Measurements from ENCODE around the gene AGTR2.
"Not testable (repeated sequence)": the region's sequence is repeated elsewhere in the genome, so short reads cannot be mapped to it uniquely, and the experiment has no call there.

The AGTR2 gene, protein sequence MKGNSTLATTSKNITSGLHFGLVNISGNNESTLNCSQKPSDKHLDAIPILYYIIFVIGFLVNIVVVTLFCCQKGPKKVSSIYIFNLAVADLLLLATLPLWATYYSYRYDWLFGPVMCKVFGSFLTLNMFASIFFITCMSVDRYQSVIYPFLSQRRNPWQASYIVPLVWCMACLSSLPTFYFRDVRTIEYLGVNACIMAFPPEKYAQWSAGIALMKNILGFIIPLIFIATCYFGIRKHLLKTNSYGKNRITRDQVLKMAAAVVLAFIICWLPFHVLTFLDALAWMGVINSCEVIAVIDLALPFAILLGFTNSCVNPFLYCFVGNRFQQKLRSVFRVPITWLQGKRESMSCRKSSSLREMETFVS

DNA sequence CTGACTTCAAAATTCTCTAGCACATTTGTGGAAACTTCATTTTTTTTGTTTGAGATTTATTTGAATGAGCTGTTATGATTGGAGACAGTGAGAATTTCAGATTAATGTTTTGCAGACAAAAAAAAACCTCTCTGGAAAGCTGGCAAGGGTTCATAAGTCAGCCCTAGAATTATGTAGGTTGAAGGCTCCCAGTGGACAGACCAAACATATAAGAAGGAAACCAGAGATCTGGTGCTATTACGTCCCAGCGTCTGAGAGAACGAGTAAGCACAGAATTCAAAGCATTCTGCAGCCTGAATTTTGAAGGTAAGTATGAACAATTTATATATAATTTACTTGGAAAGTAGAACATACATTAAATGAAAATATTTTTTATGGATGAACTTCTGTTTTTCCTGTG lies at the start of gene AGTR2:
AGTR2 (plus strand) TSS at position 234 of the 400 bp plus-strand sequence. CDS start 1,537 bp downstream, outside the sequence.
- H3K27me3 ChIP-seq (ENCODE audit: insufficient read depth, low read length): no peaks in the 10 kb centered on the region
- no peak within 1 kb of the TSS for H3K27ac ChIP-seq (ENCODE audit: low read length)
- H3K9me3 ChIP-seq (ENCODE audit: insufficient read depth, low read depth, low read length): no peaks in the 10 kb centered on the region
- no peak within 1 kb of the TSS for H3K9ac ChIP-seq (ENCODE audit: low read depth, low read length)
- H3K36me3 ChIP-seq (ENCODE audit: insufficient read depth, low read depth, low read length): no peaks in the 10 kb centered on the region
- H3K4me1 ChIP-seq (ENCODE audit: insufficient read depth, low read length): no peaks in the 10 kb centered on the region
- no peak within 1 kb of the TSS for H3K4me3 ChIP-seq (ENCODE audit: low read length)

DNA sequence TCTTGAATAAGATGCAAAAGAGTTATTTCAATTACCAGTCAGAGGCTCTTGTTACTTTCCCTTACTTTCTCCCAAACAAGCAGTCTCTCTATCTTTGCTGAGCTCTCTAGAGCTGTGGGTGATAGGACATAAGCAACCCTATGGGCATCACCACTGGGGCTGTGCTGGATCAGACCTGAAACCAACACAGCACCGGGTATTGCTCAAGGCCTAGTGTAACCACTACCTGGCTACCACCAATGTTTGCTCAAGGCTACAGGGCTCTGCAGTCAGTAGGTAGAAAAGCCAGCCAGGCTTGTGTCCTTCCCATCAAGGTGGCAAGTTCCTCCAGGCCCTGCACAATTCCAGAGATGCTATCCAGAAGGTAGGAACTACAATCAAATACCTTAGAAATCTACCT lies 35.3 kb upstream of the AGTR2 start:
- Histone ChIP-seq H3K36me3 (ENCODE audit: insufficient read depth, low read depth, low read length) (no peaks in the 10 kb centered on the region), H3K27me3 (ENCODE audit: insufficient read depth, low read length) (no peaks in the 10 kb centered on the region), H3K9me3 (ENCODE audit: insufficient read depth, low read depth, low read length) (no peaks in the 10 kb centered on the region), H3K9ac (ENCODE audit: low read depth, low read length) (no peak overlapping the region), H3K4me3 (ENCODE audit: low read length) (no peak overlapping the region), H3K27ac (ENCODE audit: low read length) (no peak overlapping the region), H3K4me1 (ENCODE audit: insufficient read depth, low read length) (no peaks in the 10 kb centered on the region)

DNA sequence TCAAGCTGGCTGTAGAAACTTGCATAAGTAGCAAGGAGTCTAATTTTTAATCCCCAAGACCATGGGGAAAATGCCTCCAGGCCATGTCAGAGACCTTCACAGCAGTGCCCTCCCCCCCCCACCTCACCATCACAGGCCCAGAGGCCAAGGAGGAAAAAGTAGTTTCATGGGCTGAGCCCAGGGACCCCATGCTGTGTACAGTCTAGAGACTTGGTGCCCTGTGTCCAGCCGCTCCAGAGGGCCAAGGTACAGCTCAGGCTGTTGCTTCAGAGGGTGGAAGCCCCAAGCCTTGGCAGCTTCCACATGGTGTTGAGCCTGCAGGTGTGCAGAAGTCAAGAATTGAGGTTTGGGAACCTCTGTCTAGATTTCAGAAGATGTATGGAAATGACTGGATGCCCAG lies 29.3 kb upstream of the AGTR2 start:
- not testable (repeated sequence) for H3K9me3 ChIP-seq (ENCODE audit: insufficient read depth, low read depth, low read length); H3K4me1 ChIP-seq (ENCODE audit: insufficient read depth, low read length); H3K9ac ChIP-seq (ENCODE audit: low read depth, low read length); H3K27me3 ChIP-seq (ENCODE audit: insufficient read depth, low read length); H3K36me3 ChIP-seq (ENCODE audit: insufficient read depth, low read depth, low read length); H3K27ac ChIP-seq (ENCODE audit: low read length); H3K4me3 ChIP-seq (ENCODE audit: low read length)

DNA sequence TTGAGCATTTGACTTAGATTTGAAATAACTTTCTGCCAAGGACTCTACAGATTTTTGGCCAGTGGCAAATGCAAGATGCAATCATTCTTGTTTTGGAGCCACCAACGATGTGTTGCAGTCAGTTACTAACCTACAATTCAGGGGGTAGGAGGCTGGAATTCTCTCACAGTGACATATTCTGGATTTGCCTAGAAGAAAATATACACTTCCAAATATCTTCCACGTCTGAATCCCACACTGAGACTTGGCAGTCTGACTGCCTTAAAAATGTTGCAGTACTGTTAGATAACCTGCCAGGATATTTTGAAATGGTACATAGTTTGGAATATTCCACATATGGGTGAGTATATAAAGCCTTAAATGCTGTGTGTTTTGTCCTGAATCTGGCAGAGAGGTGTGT lies 27.6 kb upstream of the AGTR2 start:
- Histone ChIP-seq H3K9me3 (ENCODE audit: insufficient read depth, low read depth, low read length) (no peaks in the 10 kb centered on the region), H3K4me3 (ENCODE audit: low read length) (no peak overlapping the region), H3K27ac (ENCODE audit: low read length) (no peak overlapping the region), H3K27me3 (ENCODE audit: insufficient read depth, low read length) (no peaks in the 10 kb centered on the region), H3K9ac (ENCODE audit: low read depth, low read length) (no peak overlapping the region), H3K36me3 (ENCODE audit: insufficient read depth, low read depth, low read length) (no peaks in the 10 kb centered on the region), H3K4me1 (ENCODE audit: insufficient read depth, low read length) (no peaks in the 10 kb centered on the region)

DNA sequence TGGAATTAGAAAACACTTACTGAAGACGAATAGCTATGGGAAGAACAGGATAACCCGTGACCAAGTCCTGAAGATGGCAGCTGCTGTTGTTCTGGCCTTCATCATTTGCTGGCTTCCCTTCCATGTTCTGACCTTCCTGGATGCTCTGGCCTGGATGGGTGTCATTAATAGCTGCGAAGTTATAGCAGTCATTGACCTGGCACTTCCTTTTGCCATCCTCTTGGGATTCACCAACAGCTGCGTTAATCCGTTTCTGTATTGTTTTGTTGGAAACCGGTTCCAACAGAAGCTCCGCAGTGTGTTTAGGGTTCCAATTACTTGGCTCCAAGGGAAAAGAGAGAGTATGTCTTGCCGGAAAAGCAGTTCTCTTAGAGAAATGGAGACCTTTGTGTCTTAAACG lies 2.4 kb downstream of the AGTR2 start:
- Histone ChIP-seq H3K27ac (ENCODE audit: low read length) (no peak overlapping the region), H3K27me3 (ENCODE audit: insufficient read depth, low read length) (no peaks in the 10 kb centered on the region), H3K4me1 (ENCODE audit: insufficient read depth, low read length) (no peaks in the 10 kb centered on the region), H3K4me3 (ENCODE audit: low read length) (no peak overlapping the region), H3K9ac (ENCODE audit: low read depth, low read length) (no peak overlapping the region), H3K36me3 (ENCODE audit: insufficient read depth, low read depth, low read length) (no peaks in the 10 kb centered on the region), H3K9me3 (ENCODE audit: insufficient read depth, low read depth, low read length) (no peaks in the 10 kb centered on the region)

DNA sequence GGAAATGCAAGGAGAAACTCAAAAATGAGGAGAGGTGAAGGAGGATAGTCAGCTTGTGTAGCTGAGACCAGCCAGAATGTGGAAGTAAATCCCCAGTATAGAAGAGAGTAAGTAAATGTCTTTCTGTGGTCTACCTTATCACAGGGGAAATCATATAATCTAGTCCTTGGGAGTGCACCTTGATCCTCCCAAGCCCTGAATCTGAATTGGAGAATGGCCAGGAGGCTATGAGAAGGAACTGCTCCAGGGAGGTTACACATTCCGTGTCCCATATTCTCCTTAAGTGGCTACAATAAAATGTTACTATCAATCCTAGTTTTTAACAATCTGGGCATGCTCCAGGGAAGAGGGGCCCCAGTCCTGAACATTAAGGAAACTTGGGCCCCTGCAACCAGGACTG lies 10.8 kb downstream of the AGTR2 start:
- no peaks in the 10 kb centered on the region for H3K9me3 ChIP-seq (ENCODE audit: insufficient read depth, low read depth, low read length)
- no peaks in the 10 kb centered on the region for H3K36me3 ChIP-seq (ENCODE audit: insufficient read depth, low read depth, low read length)
- no peaks in the 10 kb centered on the region for H3K27me3 ChIP-seq (ENCODE audit: insufficient read depth, low read length)
- no peak overlapping the region for H3K27ac ChIP-seq (ENCODE audit: low read length)
- H3K4me1 ChIP-seq (ENCODE audit: insufficient read depth, low read length): no peaks in the 10 kb centered on the region
- H3K9ac ChIP-seq (ENCODE audit: low read depth, low read length): no peak overlapping the region
- H3K4me3 ChIP-seq (ENCODE audit: low read length): no peak overlapping the region

DNA sequence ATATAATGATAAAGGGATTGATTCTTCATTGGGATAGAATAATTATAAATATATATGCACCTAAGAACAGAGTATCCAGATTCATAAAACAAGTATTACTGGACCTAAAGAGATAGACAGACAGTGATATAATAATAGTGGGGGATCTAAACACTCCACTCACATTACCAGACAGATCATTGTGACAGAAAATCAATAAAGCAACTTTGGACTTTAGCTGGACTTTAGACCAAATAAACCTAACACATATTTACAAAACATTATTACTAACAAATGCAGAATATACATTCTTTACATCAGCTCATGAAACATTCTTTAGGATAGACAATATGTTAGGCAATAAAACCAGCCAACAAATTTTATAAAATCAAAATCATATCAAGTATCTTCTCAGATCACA lies 14.6 kb downstream of the AGTR2 start:
- Histone ChIP-seq H3K4me1 (ENCODE audit: insufficient read depth, low read length) (no peaks in the 10 kb centered on the region), H3K9me3 (ENCODE audit: insufficient read depth, low read depth, low read length) (no peaks in the 10 kb centered on the region), H3K27me3 (ENCODE audit: insufficient read depth, low read length) (no peaks in the 10 kb centered on the region), H3K36me3 (ENCODE audit: insufficient read depth, low read depth, low read length) (no peaks in the 10 kb centered on the region), H3K9ac (ENCODE audit: low read depth, low read length) (no peak overlapping the region), H3K27ac (ENCODE audit: low read length) (no peak overlapping the region), H3K4me3 (ENCODE audit: low read length) (no peak overlapping the region)

DNA sequence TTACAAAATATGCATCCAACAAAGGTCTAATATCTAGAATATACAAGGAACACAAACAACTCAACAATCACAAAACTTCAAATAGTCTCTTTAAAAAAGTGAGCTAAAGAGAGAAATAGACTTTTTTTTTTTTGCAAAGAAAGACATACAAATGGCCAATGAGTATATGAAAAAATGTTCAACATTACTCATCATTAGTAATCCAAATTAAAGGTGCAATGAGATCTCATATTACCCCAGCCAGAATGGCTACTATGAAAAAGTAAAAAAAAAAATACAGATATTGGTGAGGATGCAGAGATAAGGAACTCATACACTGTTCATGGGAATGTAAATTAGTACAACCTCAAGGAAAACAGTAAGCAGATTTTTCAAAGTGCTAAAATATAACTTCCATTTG lies 24.1 kb downstream of the AGTR2 start:
- Histone ChIP-seq H3K9me3 (ENCODE audit: insufficient read depth, low read depth, low read length) (no peaks in the 10 kb centered on the region), H3K27ac (ENCODE audit: low read length) (no peak overlapping the region), H3K4me1 (ENCODE audit: insufficient read depth, low read length) (no peaks in the 10 kb centered on the region), H3K27me3 (ENCODE audit: insufficient read depth, low read length) (no peaks in the 10 kb centered on the region), H3K9ac (ENCODE audit: low read depth, low read length) (no peak overlapping the region), H3K4me3 (ENCODE audit: low read length) (no peak overlapping the region), H3K36me3 (ENCODE audit: insufficient read depth, low read depth, low read length) (no peaks in the 10 kb centered on the region)

DNA sequence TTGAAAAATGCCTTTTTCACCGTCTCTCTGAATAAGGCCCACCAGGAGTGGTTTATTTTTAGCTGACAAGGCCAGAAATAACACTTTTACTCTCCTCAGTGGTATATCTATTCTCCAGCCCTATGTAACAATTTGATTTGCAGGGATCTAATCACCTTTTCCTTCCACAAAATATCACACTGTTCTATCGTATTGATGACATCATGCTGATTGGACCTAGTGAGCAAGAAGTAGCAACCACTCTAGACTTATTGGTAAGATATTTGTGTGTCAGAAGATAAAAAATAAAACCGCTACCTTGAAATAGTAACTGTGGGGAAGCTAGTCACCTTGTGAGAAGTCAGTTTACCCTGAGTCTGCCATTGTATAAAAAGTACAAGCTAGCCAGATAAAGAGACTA lies 27.7 kb downstream of the AGTR2 start:
- Histone ChIP-seq H3K27ac (ENCODE audit: low read length) (no peak overlapping the region), H3K9me3 (ENCODE audit: insufficient read depth, low read depth, low read length) (no peaks in the 10 kb centered on the region), H3K4me3 (ENCODE audit: low read length) (no peak overlapping the region), H3K9ac (ENCODE audit: low read depth, low read length) (no peak overlapping the region), H3K4me1 (ENCODE audit: insufficient read depth, low read length) (no peaks in the 10 kb centered on the region), H3K27me3 (ENCODE audit: insufficient read depth, low read length) (no peaks in the 10 kb centered on the region), H3K36me3 (ENCODE audit: insufficient read depth, low read depth, low read length) (no peaks in the 10 kb centered on the region)

DNA sequence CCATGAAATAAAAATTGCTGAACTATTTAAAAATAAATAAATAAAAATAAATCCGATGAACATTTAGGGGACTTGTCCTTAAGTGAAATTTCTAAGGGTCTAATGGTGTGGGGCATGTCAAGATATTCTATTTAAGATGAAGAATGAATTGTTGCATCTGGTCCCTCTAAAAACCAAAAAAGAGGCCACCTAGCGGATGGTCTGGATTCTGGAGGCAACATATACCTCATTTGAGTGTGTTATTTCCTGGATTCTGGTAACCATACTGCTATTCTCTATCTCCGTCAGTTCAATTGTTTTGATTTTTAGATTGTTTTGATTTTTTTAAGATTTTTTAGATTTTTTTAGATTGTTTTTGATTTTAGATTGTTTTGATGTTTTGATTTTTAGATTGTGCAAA lies 28.3 kb downstream of the AGTR2 start:
- no peak overlapping the region for H3K9ac ChIP-seq (ENCODE audit: low read depth, low read length)
- no peaks in the 10 kb centered on the region for H3K9me3 ChIP-seq (ENCODE audit: insufficient read depth, low read depth, low read length)
- no peaks in the 10 kb centered on the region for H3K4me1 ChIP-seq (ENCODE audit: insufficient read depth, low read length)

DNA sequence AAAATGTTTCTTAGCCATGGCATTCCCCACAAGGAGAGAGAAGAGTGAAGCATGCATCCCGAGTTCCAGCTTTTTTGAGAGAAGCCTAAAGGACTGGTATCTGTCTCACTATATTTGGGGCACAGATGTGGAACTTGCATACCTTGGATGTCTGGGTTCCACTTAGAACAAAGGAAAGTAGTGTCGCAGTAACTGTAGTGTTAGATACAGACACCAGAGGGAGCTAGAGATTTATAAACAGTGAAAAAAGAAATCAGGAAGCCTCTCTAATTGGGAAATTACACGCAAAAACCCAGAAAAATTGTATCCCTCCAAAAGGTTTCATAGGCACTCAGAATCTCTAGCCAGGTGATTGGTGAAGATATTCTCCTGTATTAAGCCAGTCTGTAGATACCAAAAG lies 34.4 kb downstream of the AGTR2 start:
- H3K27ac ChIP-seq (ENCODE audit: low read length): no peak overlapping the region
- no peaks in the 10 kb centered on the region for H3K9me3 ChIP-seq (ENCODE audit: insufficient read depth, low read depth, low read length)
- H3K27me3 ChIP-seq (ENCODE audit: insufficient read depth, low read length): no peaks in the 10 kb centered on the region
- H3K36me3 ChIP-seq (ENCODE audit: insufficient read depth, low read depth, low read length): no peaks in the 10 kb centered on the region
- no peak overlapping the region for H3K4me3 ChIP-seq (ENCODE audit: low read length)
- no peaks in the 10 kb centered on the region for H3K4me1 ChIP-seq (ENCODE audit: insufficient read depth, low read length)
- no peak overlapping the region for H3K9ac ChIP-seq (ENCODE audit: low read depth, low read length)

More for the DNA sequence above, 28.3 kb downstream of the AGTR2 start:
- Histone ChIP-seq H3K27me3 (ENCODE audit: insufficient read depth, low read length) (no peaks in the 10 kb centered on the region), H3K36me3 (ENCODE audit: insufficient read depth, low read depth, low read length) (no peaks in the 10 kb centered on the region), H3K4me3 (ENCODE audit: low read length) (no peak overlapping the region), H3K27ac (ENCODE audit: low read length) (no peak overlapping the region)

DNA sequence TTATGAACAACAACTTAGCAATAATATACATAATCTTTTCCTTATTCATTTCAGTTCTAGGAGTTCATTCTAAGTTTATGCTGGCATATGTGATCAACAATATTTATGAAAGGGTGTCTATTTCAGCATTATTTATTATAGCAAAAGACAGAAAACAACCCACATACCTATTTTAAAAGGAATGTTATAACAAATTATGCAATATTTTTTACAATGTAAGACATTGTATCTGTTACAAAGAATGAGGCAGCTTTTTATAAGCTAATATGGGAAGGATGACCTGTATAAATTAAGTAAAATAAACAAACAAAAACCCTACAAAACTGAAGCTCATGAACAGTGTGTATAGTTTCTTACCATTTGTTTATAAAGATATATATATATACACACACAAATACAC lies 42.7 kb downstream of the AGTR2 start:
- Histone ChIP-seq H3K36me3 (ENCODE audit: insufficient read depth, low read depth, low read length) (no peaks in the 10 kb centered on the region), H3K27me3 (ENCODE audit: insufficient read depth, low read length) (no peaks in the 10 kb centered on the region), H3K9ac (ENCODE audit: low read depth, low read length) (no peak overlapping the region), H3K4me3 (ENCODE audit: low read length) (no peak overlapping the region), H3K9me3 (ENCODE audit: insufficient read depth, low read depth, low read length) (no peaks in the 10 kb centered on the region), H3K27ac (ENCODE audit: low read length) (no peak overlapping the region), H3K4me1 (ENCODE audit: insufficient read depth, low read length) (no peaks in the 10 kb centered on the region)

Data from iPS-20b (cell line).